Measurements from ENCODE around the gene MICAL2. TPM values are rescaled to one million over a fixed set of nuclear protein-coding genes. Genes with fewer than 3 reads are reported as not detected.
A peak's percentile ranks its signal among the peaks of the same experiment; 100 is the strongest.

Gene MICAL2
- total and polyA plus RNA-seq, 2 of the 8 experiments (the other 6 are each of a cell fraction or from before 2014, with no cell fraction given): 1.3 to 4.1 TPM

DNA sequence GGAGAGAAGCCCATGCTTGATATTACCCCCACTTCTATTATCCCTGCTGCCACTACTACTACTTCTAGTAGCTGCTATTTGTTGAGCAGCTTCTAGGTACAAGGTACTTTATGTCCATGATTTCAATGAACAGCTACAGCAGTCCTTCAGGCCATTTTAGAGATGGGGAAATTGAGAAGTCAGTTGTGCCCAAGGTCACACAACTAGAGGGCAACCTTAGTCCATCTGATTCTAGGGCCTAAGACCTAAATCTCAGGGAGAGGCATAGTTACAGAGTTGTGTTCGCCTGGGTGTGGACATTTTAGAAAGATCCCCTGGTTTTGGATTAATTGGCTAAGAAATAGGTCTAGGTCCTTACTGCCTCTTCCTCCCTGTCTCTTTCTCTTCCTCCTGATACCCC is 52.3 kb downstream of the MICAL2 start:
- Histone ChIP-seq H3K14ac (ENCODE audit: insufficient read length) (no peak overlapping the region), H2BK20ac (ENCODE audit: low read length) (no peak overlapping the region), H4K20me1 (replicated peaks in 1 of 2; ENCODE audit: control insufficient read depth in 1 of 2, insufficient read depth in 2 of 2, low read length in 2 of 2) (no peaks in the 10 kb centered on the region), H3K79me2 (ENCODE audit: control insufficient read depth in 1 of 2, insufficient read depth in 2 of 2, low read length in 2 of 2) (no peaks in the 10 kb centered on the region), H2AK5ac (ENCODE audit: low read depth, low read length) (no peak overlapping the region), H3K9ac (replicated peaks in 1 of 4; ENCODE audit: extremely low read depth in 1 of 4, low read depth in 3 of 4, low read length in 3 of 4) (no peak overlapping the region), H2BK5ac (ENCODE audit: low read depth, low read length) (no peak overlapping the region), H3K4me2 (ENCODE audit: insufficient read depth in 1 of 2, low read depth in 2 of 2, low read length in 2 of 2) (no peak overlapping the region), H3K18ac (ENCODE audit: extremely low read depth, low read length) (no peak overlapping the region), H3K79me1 (ENCODE audit: low read depth, low read length) (no peaks in the 10 kb centered on the region), H3K56ac (replicated peaks; ENCODE audit: insufficient read length, low read depth, low read length) (no peak overlapping the region), H2BK120ac (replicated peaks; ENCODE audit: low read depth, low read length) (no peak overlapping the region), H3K4me1 (replicated peaks in 1 of 4; ENCODE audit: control insufficient read depth in 3 of 4, insufficient read depth in 4 of 4, low read length in 3 of 4) (no peaks in the 10 kb centered on the region; a peak in 1 of 7 replicates), H2BK12ac (ENCODE audit: low read depth, low read length) (no peak overlapping the region), H2BK15ac (ENCODE audit: low read length) (no peak overlapping the region), H4K5ac (ENCODE audit: insufficient read length, low read depth, low read length) (no peak overlapping the region), H3K4me3 (ENCODE audit: extremely low read depth in 1 of 4, insufficient read depth in 2 of 4, low read depth in 3 of 4, low read length in 4 of 4) (no peak overlapping the region), H3K27ac (ENCODE audit: low read depth, low read length) (no peak overlapping the region), H3K9me3 (ENCODE audit: insufficient read depth in 2 of 2, low read depth in 1 of 2, low read length in 1 of 2) (no peaks in the 10 kb centered on the region), H3K4ac (replicated peaks; ENCODE audit: insufficient read length, low read depth, low read length) (no peak overlapping the region), H3K23ac (ENCODE audit: insufficient read length) (no peak overlapping the region), H3K23me2 (ENCODE audit: low read depth, low read length) (no peaks in the 10 kb centered on the region), H3K27me3 (replicated peaks in 1 of 4; ENCODE audit: control insufficient read depth in 3 of 4, extremely low read depth in 1 of 4, insufficient read depth in 3 of 4, low read length in 3 of 4) (no peaks in the 10 kb centered on the region), H4K8ac (ENCODE audit: extremely low read depth, insufficient read depth, low read length) (peak overlapping the region; percentile 46; the same call in 1 of the 2 replicates), H4K91ac (replicated peaks; ENCODE audit: insufficient read length, low read length) (no peak overlapping the region), H2AFZ (ENCODE audit: low read length) (no peak overlapping the region), H3K36me3 (ENCODE audit: control insufficient read depth in 2 of 4, insufficient read depth in 4 of 4, low read length in 3 of 4) (no peaks in the 10 kb centered on the region)
- no peak for FAIRE-seq
- DNase-seq (ENCODE audit: low read depth in 1 of 2, low spot score in 2 of 2): no peak
- TF ChIP-seq TAF7 (optimal IDR thresholded peaks at IDR 0.05; ENCODE audit: borderline replicate concordance, low read depth, low read length) (no peak), RBBP5 (IDR thresholded peaks at IDR 0.05; ENCODE audit: borderline replicate concordance, low read depth, low read length) (no peak), SP2 (IDR thresholded peaks at IDR 0.05; ENCODE audit: low read length) (no peak)
- TF ChIP-seq, protein P1, sequence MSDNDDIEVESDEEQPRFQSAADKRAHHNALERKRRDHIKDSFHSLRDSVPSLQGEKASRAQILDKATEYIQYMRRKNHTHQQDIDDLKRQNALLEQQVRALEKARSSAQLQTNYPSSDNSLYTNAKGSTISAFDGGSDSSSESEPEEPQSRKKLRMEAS (IDR thresholded peaks at IDR 0.05): no peak
- WGBS, 2 experiments (ENCODE audit: extremely low coverage in 1 of 2, insufficient coverage in 1 of 2, insufficient read length in 1 of 2, insufficient replicate concordance in 2 of 2, low coverage in 1 of 2, low lambda C conversion rate in 2 of 2, missing lambda C conversion rate in 1 of 2): 89% methylated on average over 1 of the region's 1 CpG; no CpG with 5 or more reads in 1 of the 2 experiments
- ChIA-PET POLR2A (ENCODE audit: partially characterized antibody) (no interaction called here), CTCF (ENCODE audit: partially characterized antibody) (interaction anchor here (0.6 to 1.2 kb wide), 4 partner anchors 71 to 157 kb away, joined by 3 to 4 read pairs (median 4); no protein-coding TSS in a partner anchor)

Data from H1 (cell line).